GM10847 (cell line): ENCODE results near the gene TEX22.

Source experiments
- POLR2A ChIP-seq: IDR thresholded peaks from 2 replicates; pipeline ENCODE4 v1.6.1; 2011; ENCODE audit not compliant: insufficient read length; ENCODE audit errors: extremely low read depth

The TEX22 gene

DNA sequence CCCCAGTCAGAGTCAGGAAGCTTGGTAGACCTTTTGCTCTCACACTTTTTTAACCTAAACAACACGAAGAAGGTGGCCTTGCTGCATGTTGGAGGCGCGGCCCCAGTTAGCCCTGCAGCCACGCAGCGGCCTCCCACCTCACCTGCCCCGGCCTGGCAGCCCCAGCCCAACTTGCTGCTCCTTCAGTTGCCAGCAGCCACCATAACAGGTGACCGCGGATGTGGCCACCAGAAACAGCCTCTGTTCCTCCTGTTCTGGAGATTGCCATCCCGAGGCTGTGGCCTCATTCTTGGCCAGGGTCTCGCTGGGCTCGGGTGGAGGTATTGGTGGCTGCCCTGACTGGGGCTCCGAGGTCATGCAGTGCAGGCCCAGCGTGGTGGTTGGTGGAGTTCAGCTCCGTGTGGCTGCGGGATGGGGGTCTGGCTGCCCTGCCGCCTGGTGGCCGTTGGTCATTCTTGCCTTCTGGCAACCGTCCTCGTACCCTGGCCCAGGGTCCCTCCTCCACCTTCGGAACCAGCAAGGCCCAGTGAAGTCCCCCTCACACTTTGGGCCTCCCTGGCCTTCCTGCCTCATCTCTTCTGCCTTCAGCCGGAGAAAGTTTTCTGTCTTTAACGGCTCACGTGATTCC is 20.7 kb upstream of the TEX22 start:
- TF ChIP-seq POLR2A: no peak

DNA sequence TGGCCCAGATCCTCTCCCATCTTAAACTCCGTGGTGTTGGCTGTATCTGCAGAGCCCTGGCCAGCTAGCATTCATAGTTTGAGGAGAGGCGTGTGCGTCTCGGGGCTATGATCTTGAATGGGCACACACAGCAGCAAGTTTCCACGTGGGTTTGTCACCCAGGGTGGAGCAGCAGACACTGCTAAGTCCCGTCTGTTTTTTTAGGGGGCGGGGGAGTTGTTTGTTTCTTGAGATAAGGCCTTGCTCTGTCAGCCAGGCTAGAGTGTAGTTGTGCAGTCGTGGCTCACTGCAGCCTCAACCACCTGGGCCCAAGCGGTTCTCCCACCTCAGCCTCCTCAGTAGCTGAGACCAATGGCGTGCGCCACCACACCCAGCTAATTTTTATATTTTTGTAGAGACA is 20.1 kb upstream of the TEX22 start:
- TF ChIP-seq POLR2A: no peak

DNA sequence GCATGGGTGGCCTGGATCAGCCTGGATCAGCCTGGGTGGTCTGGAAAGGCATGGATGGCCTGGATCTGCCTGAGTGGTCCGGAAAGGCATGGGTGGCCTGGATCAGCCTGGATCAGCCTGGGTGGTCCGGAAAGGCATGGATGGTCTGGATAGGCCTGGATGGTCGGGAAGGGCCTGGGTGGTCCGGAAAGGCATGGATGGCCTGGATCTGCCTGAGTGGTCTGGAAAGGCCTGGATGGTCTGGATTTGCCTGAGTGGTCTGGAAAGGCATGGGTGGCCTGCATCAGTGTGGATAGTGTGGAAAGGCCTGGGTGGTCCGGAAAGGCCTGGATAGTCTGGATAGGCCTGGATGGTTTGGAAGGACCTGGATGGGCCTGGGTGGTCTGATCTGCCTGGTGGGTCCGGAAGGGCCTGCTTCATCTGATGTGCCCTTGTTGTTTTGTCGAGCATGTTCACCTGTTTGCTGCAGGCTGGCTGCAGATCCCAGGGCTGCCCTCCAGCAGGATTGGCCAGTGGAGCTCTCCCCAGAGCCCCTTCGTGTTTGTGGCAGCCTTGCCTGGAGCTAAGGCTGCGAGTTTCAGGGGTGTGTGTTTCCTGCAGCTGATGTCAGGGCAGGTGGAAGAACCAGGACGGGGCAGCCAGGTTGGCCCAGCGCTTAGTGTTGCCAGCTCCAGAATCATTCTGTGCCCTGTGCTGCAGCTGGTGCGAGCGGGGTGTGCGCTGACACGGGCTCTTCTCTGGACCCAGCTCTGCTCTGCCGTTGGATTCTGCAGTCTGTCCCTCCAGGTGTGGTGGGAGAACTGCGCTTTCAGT is 19.3 kb upstream of the TEX22 start:
- TF ChIP-seq POLR2A: no peak

DNA sequence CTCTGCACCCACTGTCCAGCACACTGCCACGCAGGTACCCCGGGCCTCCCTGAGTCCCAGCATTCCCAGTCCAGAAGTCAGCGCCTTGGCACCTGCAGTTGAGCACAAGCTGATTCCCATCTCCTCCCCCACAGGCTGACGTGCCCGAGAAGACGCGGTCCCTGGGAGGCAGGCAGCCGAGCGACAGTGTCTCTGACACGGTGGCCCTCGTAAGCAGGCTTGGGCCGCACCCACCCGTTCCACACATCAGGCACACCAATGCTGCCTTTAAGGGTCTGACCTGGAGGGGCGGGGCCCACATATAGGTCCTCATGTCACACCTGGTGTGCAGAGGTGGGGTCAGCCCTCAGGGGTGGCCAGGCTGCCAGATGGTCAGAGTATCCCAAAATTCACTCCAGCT is 18.4 kb upstream of the TEX22 start:
- TF ChIP-seq POLR2A: no peak

DNA sequence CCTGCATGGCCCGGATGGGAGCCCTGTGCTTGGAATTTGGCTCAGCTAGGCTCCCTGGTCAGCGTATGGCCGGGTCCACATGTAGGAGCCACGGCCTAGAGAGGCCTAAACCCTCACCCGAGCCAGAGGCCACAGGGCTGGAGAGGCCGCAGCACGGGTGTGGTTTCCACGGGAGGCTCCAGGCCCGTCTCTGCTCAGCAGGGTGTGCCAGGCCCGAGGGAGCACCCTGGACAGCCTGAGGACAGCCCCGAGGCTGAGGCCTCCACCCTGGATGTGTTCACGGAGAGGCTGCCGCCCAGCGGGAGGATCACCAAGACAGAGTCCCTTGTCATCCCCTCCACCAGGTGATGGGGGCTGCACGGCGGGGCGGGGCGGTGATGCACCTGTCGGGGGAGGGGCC is 17.6 kb upstream of the TEX22 start:
- TF ChIP-seq POLR2A: no peak

DNA sequence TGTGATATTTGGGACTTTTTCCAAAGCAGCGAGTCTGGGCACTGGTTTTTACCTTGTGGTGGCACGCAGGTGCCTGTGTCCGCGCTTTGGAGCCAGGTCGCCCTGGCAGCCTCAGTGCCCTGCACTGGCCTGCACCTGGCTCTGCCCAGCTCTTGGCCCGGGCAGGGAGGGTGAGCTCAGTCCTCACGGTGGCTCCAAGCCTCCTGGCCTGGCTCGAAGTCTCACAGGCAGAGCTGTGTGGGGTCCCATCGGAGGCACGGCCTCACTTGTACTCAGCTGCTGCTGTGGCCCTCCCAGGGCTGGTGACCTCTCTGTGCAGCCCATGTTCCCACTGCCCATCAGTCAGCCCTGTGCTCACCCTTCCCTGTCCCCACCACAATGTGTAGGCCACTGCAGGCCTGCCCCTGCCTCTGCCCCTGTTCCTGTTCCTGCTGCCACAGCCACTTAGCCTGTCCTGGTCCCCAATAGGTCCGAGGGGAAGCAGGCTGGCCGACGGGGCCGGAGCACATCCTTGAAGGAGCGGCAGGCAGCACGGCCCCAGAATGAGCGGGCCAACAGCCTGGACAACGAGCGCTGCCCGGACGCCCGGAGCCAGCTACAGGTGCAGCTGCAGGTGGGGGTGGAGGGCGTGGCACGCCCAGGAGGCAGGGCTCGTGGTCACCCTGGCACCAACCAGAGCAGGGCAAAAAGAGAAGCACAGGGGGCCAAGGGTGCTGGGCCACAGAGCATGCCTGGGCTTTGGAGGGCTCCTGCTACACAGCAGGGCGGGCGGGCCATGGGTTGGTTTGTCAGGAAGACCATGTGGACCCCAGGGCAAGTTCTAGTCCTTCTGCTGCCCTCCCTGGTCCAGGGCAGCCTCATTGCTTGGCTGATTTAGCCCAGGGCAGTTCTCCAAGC is 16.6 kb upstream of the TEX22 start:
- TF ChIP-seq POLR2A: no peak

DNA sequence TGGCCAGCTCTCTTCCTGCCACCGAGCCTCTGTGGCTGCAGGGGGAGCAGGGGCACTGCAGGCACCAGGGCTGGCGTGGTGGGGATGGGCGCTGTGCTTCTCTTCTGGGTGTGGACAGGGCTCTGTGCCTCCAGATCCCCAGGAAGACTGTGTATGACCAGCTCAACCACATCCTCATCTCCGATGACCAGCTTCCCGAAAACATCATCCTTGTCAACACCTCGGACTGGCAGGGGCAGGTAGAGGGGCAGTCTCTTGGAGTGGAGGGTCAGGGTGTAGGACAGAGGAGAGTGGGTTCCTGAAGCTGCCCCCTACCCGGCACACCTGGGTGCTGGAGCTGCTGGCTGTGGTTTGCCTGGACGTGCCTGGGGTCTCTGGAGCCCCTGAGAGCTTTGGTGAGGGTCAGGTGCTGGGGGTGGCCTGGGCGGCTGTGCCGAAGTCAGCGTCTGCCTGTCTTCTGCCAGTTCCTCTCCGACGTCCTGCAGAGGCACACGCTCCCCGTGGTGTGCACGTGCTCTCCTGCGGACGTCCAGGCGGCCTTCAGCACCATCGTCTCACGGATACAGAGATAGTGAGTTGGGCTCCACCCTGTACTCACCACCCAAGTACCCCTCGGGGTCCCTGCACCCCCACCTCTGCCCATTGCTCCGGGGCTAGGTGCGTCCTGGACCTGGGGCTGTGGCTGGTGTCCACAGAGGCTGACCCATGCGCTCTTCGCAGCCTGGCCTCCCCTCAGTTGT is 15.8 kb upstream of the TEX22 start:
- no peak for TF ChIP-seq POLR2A

DNA sequence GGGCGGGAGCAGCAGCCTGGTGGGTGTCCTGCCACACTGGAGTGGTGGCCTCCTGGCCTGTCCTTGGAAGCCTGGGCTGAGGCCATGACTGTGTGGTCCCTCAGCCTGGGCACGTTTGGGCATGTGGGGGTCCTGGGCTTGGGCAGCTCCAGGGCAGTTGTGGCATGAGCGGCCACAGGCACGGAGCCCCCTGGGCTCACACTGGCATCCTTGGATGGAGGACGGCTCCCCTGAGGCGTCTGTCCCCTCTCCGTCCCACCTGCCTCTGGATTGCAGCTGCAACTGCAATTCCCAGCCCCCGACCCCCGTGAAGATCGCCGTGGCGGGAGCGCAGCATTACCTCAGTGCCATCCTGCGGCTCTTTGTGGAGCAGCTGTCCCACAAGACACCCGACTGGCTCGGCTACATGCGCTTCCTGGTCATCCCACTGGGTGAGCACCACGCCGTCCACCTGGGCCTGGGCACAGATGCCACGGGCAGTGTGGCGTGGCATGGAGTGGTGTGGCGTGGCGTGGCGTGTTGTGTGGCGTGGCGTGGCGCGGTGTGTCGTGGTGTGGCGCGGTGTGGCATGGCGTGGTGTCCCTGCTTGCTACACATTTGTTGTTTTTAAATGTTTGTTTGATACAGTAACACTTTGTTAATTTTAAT is 15.1 kb upstream of the TEX22 start:
- TF ChIP-seq POLR2A: no peak

DNA sequence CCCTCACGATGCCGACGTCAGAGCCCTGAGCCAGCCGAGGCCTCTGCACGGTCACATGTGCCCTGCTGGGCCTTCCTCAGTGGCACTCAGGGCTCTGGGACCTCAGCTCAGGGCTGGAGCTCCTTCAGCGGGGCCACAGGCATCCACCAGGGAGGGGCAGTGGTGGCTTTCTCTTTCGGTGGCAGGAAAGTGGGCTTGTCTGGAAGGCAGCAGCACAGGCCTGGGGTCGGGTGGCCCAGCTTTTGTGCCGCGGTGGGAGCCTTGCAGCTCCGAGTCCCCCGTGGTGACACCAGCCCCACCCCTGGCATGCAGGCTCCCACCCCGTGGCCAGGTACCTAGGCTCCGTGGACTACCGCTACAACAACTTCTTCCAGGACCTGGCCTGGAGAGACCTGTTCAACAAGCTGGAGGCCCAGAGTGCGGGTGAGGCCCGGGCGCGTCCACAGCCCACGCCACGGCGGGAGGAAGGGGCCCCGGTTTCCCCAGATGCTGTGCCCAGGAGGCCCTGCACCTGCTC is 14.2 kb upstream of the TEX22 start:
- TF ChIP-seq POLR2A: no peak

DNA sequence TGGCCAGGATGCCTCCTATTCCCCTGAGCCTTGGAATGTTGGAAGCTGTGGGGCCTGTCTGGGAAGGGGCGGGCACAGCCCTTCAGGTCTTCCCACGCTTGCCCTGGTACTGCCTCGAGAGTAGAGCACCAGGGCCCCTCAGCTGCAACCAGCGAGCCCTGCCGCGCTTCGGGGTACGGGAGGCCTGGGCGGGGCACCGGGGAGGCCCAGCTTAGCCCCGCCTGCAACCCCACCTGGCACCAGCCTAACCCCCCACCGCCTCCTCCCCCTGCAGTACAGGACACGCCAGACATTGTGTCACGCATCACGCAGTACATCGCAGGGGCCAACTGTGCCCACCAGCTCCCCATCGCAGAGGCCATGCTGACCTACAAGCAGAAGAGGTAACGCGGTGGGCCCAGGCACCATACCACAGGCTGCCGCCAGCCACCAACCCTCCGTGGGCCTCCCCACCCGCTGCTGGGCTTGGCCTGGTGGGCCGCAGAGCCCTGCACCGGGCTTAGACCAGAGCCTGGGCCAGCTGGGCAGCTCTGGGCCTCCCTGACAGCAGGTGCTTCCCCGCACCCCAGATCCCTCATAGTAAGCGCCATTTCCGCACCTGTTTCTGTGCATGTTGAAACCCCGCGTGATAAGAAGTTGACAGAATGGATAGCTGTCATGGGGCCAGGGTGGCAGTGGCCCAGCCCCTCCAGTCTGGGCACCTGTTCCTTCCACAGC is 13.6 kb upstream of the TEX22 start:
- no peak for TF ChIP-seq POLR2A

DNA sequence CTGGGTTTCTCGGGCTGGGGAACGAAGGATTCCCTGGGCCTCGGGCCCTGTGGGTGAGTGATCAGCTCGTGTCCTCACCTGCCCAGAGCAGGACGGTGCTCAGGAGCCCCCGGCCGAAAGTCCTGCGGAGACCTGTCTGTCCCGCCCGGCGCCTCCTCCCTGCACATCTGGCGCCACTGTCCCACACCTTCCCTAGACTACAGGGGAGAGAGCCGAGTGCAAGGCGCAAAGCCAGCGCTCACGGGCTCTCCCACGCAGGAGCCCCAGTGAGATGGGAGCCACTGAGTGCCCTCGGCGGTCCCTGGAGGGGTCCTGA is 13.1 kb upstream of the TEX22 start:
- TF ChIP-seq POLR2A: no peak

DNA sequence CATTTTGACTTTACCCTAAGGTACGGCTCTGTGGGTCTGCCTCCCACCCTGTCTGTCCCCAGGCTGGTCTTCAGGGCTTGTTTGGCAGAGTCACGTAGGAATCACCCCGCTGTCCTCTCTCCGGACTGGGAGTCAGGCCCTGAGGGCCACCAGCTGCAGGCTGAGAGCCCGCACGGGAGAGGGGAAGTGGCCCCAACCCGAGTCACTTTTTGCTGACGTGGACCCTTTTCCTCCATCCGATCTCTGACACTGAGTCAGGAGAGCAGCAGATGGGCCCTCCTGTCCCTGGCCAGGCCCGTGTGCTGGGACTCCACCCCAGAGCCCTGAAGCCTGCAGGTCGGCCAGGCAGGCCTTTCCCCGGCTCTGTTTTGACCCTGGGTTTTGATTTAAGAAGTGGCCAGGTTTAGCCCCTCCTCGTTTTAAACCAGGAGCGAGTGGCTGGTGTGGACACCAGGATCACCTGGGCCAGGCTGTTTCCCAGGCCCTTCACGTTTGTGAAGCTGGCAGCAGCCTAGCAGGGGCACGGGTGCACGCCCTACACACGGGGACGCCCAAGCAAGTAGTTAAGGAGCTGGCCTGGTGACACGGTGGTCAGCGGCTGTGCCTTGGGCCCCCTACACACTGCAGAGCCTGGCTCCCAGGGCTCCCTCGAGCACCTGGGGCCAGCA is 12.5 kb upstream of the TEX22 start:
- no peak for TF ChIP-seq POLR2A
